ENCODE measurements around the gene VTI1B. TPM values are rescaled to one million over a fixed set of nuclear protein-coding genes. Genes with fewer than 3 reads are reported as not detected.
"Not testable (repeated sequence)": the region's sequence is repeated elsewhere in the genome, so short reads cannot be mapped to it uniquely, and the experiment has no call there.

Gene VTI1B
- total and polyA plus RNA-seq, 4 donors: 64.5 to 179 (median 124) TPM

DNA sequence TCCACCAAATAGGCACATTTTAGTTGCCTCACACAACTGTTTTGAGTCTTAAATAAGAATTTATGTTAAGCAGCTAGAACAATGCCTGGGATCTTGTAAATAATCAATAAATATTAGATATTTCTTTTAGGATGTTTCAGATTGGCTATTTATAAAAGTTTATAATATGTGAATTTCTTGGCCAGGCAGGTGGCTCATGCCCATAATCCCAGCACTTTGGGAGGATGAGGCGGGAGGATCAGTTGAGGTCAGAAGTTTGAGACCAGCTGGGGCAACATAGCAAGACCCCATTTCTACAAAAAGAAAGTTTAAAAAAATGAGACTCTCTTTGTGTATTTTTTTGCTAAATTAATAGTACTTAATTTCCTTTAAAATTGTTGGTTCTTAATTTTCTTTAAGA is 33.0 kb downstream of the VTI1B start:
- Histone ChIP-seq H3K4me3 (ENCODE audit: low read depth, low read length) (no peak overlapping the region), H3K4me1 (ENCODE audit: control insufficient read depth, insufficient read depth, low read length) (no peaks in the 10 kb centered on the region), H3K9me3 (ENCODE audit: control insufficient read depth, insufficient read depth, low read length) (no peaks in the 10 kb centered on the region), H3K27ac (ENCODE audit: low read depth, low read length) (no peak overlapping the region), H3K36me3 (ENCODE audit: control insufficient read depth, insufficient read depth, low read length) (peaks cover 2% of the 10 kb centered on the region), H3K27me3 (ENCODE audit: control insufficient read depth, insufficient read depth, low read length) (no peaks in the 10 kb centered on the region)
- WGBS (ENCODE audit: insufficient coverage): no CpG with 5 or more reads among the region's 1 CpG
- DNase-seq (ENCODE audit: low read depth in 4 of 6, low spot score in 6 of 6): no peak

DNA sequence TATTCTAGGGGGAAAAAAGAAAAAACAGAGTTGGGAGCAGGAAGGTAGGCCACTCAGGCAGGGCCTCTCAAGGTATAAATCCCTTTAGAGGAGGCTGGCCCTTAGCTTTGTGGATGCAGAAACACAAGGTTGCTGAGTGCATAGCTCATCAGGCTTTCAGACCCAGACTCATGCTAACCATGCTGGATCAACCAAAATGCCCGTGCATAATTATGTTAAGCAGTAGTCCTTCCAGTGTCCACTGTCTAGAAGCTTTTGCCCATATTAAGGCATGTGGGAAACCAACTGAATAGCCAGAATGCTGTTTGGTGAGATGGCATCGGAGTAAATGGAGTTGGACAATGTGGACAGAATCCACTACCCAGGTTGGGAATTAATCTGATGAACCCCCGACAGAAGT is 35.8 kb downstream of the VTI1B start:
- no peak for DNase-seq (ENCODE audit: low read depth in 4 of 6, low spot score in 6 of 6)
- Histone ChIP-seq H3K4me1 (ENCODE audit: control insufficient read depth, insufficient read depth, low read length) (no peaks in the 10 kb centered on the region), H3K4me3 (ENCODE audit: low read depth, low read length) (no peak overlapping the region), H3K9me3 (ENCODE audit: control insufficient read depth, insufficient read depth, low read length) (no peaks in the 10 kb centered on the region), H3K27me3 (ENCODE audit: control insufficient read depth, insufficient read depth, low read length) (no peaks in the 10 kb centered on the region), H3K36me3 (ENCODE audit: control insufficient read depth, insufficient read depth, low read length) (peaks cover 2% of the 10 kb centered on the region), H3K27ac (ENCODE audit: low read depth, low read length) (no peak overlapping the region)
- 88% methylated on average over 2 of the region's 3 CpGs for WGBS (ENCODE audit: insufficient coverage)

DNA sequence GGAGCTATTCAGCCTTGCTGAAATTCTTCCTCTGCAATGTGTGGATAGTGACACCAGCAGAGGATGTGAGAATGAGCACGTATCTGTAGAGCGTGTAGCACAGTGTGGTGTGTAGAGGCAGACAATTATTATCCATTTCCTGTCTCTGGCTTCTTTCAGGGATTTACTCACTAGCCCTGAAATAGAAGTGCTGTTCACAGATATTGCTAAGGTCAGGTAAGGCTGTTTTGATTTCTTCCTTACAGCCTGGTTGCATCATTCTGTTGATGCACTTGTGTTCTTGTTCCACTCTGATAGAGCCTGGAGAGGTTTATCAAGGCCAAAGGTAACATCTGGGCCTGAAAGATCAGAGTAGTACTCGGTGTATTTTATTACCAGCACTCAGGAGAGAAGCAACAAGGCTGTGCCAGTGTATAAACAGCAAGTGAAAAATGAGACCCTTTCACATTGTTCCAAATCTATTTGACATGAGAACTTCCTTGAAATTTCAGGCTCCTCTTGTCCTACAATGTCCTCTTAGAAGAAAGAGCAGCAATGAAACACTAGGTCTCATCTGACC is 38.0 kb downstream of the VTI1B start:
- H3K4me1 ChIP-seq (ENCODE audit: control insufficient read depth, insufficient read depth, low read length): no peaks in the 10 kb centered on the region
- WGBS (ENCODE audit: insufficient coverage): 83% methylated on average over 1 of the region's 3 CpGs
- H3K4me3 ChIP-seq (ENCODE audit: low read depth, low read length): no peak overlapping the region
- no peak overlapping the region for H3K27ac ChIP-seq (ENCODE audit: low read depth, low read length)
- DNase-seq (ENCODE audit: low read depth in 4 of 6, low spot score in 6 of 6): no peak
- peaks cover 5% of the 10 kb centered on the region for H3K36me3 ChIP-seq (ENCODE audit: control insufficient read depth, insufficient read depth, low read length)
- H3K9me3 ChIP-seq (ENCODE audit: control insufficient read depth, insufficient read depth, low read length): no peaks in the 10 kb centered on the region
- no peaks in the 10 kb centered on the region for H3K27me3 ChIP-seq (ENCODE audit: control insufficient read depth, insufficient read depth, low read length)

DNA sequence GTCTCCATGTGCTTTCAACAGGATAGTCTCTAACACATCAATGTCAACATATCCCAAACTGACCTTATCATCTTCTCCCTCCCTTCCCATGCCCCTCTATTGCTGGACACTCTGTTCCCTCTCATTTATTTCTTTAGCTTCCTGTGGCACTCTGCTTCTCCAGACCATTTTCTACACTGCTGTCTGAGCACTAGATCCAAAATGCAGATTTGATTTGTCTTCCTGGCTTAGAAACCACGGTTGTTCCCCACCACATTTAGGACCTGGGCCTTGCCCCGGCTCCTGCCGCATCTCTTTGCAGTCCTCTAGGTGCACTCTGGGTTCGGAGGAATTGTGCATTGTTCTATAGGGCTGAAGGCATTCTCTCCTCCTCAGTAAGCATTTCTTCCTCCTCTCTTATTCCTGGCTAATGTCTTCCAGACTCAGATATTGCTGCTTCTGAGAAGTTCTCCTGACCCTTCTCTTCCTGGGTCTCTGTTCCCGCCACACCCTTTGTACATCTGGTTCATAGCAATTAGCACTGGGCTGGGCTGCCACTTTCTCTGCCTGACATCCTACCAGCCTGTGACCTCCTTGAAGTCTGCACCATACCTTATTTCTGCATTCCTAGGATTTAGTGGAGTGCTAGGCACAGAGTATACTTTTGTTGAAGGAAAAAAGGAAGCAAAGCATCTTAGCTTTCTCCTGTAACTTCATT is 40.8 kb downstream of the VTI1B start:
- no peaks in the 10 kb centered on the region for H3K4me1 ChIP-seq (ENCODE audit: control insufficient read depth, insufficient read depth, low read length)
- H3K9me3 ChIP-seq (ENCODE audit: control insufficient read depth, insufficient read depth, low read length): no peaks in the 10 kb centered on the region
- no peak overlapping the region for H3K4me3 ChIP-seq (ENCODE audit: low read depth, low read length)
- DNase-seq (ENCODE audit: low read depth in 4 of 6, low spot score in 6 of 6): no peak
- peaks cover 5% of the 10 kb centered on the region for H3K36me3 ChIP-seq (ENCODE audit: control insufficient read depth, insufficient read depth, low read length)
- H3K27ac ChIP-seq (ENCODE audit: low read depth, low read length): no peak overlapping the region
- 96% methylated on average over 2 of the region's 5 CpGs for WGBS (ENCODE audit: insufficient coverage)
- H3K27me3 ChIP-seq (ENCODE audit: control insufficient read depth, insufficient read depth, low read length): no peaks in the 10 kb centered on the region

DNA sequence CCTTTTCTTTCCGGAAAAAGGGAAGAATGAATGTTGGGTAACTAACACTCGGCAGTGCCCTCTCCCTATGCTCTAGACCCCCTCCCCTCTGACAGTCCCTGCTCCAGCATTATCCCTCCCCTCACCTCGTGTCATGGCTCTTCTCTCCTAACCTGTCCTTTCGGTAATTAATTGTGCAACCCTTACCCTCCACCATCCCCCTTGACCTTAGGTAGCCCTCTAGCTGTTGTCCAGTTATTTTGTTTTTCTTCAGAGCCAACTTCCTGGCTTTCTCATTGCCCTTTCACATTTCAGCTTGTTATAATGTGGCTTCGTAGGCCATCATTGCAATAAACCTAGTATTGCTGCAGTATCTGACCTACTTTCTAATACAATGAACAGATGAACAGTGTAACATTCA is 43.5 kb downstream of the VTI1B start:
- Histone ChIP-seq H3K4me3 (ENCODE audit: low read depth, low read length) (no peak overlapping the region), H3K4me1 (ENCODE audit: control insufficient read depth, insufficient read depth, low read length) (no peaks in the 10 kb centered on the region), H3K27ac (ENCODE audit: low read depth, low read length) (no peak overlapping the region), H3K36me3 (ENCODE audit: control insufficient read depth, insufficient read depth, low read length) (peaks cover 5% of the 10 kb centered on the region), H3K27me3 (ENCODE audit: control insufficient read depth, insufficient read depth, low read length) (no peaks in the 10 kb centered on the region), H3K9me3 (ENCODE audit: control insufficient read depth, insufficient read depth, low read length) (no peaks in the 10 kb centered on the region)
- 86% methylated on average over 3 of the region's 5 CpGs for WGBS (ENCODE audit: insufficient coverage)
- DNase-seq (ENCODE audit: low read depth in 4 of 6, low spot score in 6 of 6): no peak

DNA sequence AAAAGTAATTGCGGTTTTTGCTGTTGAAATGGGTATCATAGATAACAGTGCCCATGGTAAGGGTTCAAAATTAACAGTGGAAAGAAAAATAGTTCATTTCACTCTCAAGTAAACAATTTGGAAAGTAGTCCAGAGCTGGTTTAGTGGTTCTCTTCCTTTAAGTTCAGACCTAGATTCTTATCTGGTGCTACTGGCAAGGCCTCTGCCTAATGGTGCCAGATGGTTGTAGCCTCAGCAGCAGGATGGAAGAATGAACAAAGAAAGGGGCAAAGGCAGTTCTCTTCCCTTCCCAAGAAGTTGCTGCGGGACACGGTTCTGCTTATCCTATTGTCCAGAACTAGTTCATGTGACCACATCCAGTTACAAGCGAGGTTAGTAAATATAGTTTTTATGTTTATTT is 44.2 kb downstream of the VTI1B start:
- Histone ChIP-seq H3K27me3 (ENCODE audit: control insufficient read depth, insufficient read depth, low read length) (no peaks in the 10 kb centered on the region), H3K36me3 (ENCODE audit: control insufficient read depth, insufficient read depth, low read length) (peaks cover 5% of the 10 kb centered on the region), H3K4me3 (ENCODE audit: low read depth, low read length) (no peak overlapping the region), H3K27ac (ENCODE audit: low read depth, low read length) (no peak overlapping the region), H3K4me1 (ENCODE audit: control insufficient read depth, insufficient read depth, low read length) (no peaks in the 10 kb centered on the region), H3K9me3 (ENCODE audit: control insufficient read depth, insufficient read depth, low read length) (no peaks in the 10 kb centered on the region)
- no peak for DNase-seq (ENCODE audit: low read depth in 4 of 6, low spot score in 6 of 6)
- WGBS (ENCODE audit: insufficient coverage): 100% methylated on average over 1 of the region's 4 CpGs

DNA sequence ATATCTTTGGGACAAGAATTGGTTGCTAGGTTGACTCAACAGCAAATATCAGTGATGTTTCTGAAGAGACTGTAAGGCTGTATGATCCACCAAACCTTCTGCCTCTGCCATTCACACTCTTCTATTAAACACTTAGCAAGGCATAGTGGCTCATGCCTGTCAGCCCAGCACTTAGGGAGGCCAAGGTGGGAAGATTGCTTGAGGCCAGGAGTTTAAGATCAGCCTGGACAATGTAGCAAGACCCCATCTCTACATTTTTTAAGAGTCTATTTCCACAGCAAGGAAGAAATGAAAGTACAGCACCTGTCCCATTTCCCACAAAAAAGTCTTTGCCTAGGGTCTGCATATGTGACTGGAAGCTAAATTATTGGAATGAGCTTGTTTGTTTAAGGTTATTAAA is 46.9 kb downstream of the VTI1B start:
- H3K27ac ChIP-seq (ENCODE audit: low read depth, low read length): no peak overlapping the region
- H3K27me3 ChIP-seq (ENCODE audit: control insufficient read depth, insufficient read depth, low read length): no peaks in the 10 kb centered on the region
- no peak for DNase-seq (ENCODE audit: low read depth in 4 of 6, low spot score in 6 of 6)
- no peaks in the 10 kb centered on the region for H3K36me3 ChIP-seq (ENCODE audit: control insufficient read depth, insufficient read depth, low read length)
- H3K9me3 ChIP-seq (ENCODE audit: control insufficient read depth, insufficient read depth, low read length): no peaks in the 10 kb centered on the region
- no peak overlapping the region for H3K4me3 ChIP-seq (ENCODE audit: low read depth, low read length)
- no peaks in the 10 kb centered on the region for H3K4me1 ChIP-seq (ENCODE audit: control insufficient read depth, insufficient read depth, low read length)

DNA sequence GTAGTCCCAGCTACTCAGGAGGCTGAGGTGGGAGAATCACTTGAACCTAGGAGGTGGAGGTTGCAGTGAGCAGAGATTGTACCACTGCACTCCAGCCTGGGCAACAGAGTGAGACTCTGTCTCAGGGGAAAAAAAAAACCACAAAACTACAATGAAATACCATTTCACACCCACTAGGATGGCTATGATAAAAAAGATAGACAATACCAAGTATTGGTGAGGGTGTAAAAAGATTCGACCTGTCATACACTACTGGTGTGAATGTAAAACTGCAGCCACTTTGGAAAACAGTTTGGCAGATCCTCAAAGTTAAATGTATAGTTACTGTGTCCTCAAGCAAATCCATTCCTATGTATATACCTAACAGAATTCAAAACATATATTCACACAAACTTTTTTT is 48.3 kb downstream of the VTI1B start:
- WGBS (ENCODE audit: insufficient coverage): no CpG with 5 or more reads among the region's 1 CpG
- H3K9me3 ChIP-seq (ENCODE audit: control insufficient read depth, insufficient read depth, low read length); H3K4me3 ChIP-seq (ENCODE audit: low read depth, low read length); H3K27me3 ChIP-seq (ENCODE audit: control insufficient read depth, insufficient read depth, low read length); H3K36me3 ChIP-seq (ENCODE audit: control insufficient read depth, insufficient read depth, low read length); DNase-seq (ENCODE audit: low read depth in 4 of 6, low spot score in 6 of 6); H3K27ac ChIP-seq (ENCODE audit: low read depth, low read length); H3K4me1 ChIP-seq (ENCODE audit: control insufficient read depth, insufficient read depth, low read length): not testable (repeated sequence)

DNA sequence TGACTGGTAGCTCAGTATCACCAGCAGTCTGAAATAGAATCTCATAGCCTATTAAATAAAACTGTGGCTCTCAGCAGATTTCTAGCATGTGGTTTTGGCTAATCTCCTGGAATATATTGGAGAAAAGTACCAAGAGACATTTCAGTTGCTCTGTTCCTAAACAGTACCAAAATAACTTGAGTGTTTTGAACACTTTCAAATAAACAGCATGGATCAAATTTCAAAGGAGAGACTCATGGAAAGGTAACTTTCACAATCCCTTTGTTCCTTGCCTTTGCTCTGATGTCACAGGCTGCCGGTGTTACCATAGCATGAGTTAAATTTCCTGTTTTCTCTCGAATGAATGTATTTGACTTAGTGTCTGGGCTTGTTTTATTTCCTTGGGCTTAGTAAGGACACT is 51.3 kb downstream of the VTI1B start:
- Histone ChIP-seq H3K4me1 (ENCODE audit: control insufficient read depth, insufficient read depth, low read length) (peaks cover 5% of the 10 kb centered on the region), H3K36me3 (ENCODE audit: control insufficient read depth, insufficient read depth, low read length) (no peaks in the 10 kb centered on the region), H3K4me3 (ENCODE audit: low read depth, low read length) (no peak overlapping the region), H3K9me3 (ENCODE audit: control insufficient read depth, insufficient read depth, low read length) (no peaks in the 10 kb centered on the region), H3K27me3 (ENCODE audit: control insufficient read depth, insufficient read depth, low read length) (no peaks in the 10 kb centered on the region), H3K27ac (ENCODE audit: low read depth, low read length) (no peak overlapping the region)
- DNase-seq (ENCODE audit: low read depth in 4 of 6, low spot score in 6 of 6): peak in 1 of 6 donors; percentile 28
- WGBS (ENCODE audit: insufficient coverage): no CpG with 5 or more reads among the region's 2 CpGs

DNA sequence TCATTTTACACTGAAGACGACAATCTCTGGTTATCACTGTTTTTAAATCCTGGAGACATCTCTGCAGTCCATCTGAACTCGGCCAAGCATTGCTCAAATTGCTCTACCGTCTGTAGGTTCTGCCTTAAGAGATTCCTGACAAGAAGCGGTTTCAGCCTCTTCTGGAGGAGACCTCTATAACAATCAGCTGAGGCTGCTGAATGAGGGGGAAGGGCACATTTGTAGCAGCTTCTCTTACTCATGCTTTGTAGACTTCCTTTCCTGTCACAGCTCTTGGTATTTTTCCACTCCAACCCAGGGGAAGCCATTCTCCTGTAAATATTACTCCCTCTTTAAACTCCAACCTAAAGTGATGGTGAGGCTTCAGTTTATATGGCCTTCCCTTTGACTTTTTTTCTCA is 51.8 kb downstream of the VTI1B start:
- peak in 2 of 6 donors; percentile 13 to 18 for DNase-seq (ENCODE audit: low read depth in 4 of 6, low spot score in 6 of 6)
- peaks cover 5% of the 10 kb centered on the region for H3K4me1 ChIP-seq (ENCODE audit: control insufficient read depth, insufficient read depth, low read length)
- WGBS (ENCODE audit: insufficient coverage): 67% methylated on average over 3 of the region's 4 CpGs
- no peak overlapping the region for H3K4me3 ChIP-seq (ENCODE audit: low read depth, low read length)
- no peaks in the 10 kb centered on the region for H3K27me3 ChIP-seq (ENCODE audit: control insufficient read depth, insufficient read depth, low read length)
- no peaks in the 10 kb centered on the region for H3K36me3 ChIP-seq (ENCODE audit: control insufficient read depth, insufficient read depth, low read length)
- no peaks in the 10 kb centered on the region for H3K9me3 ChIP-seq (ENCODE audit: control insufficient read depth, insufficient read depth, low read length)
- H3K27ac ChIP-seq (ENCODE audit: low read depth, low read length): no peak overlapping the region
